ENCODE measurements around the gene ATP4B.
"Not testable (repeated sequence)": the region's sequence is repeated elsewhere in the genome, so short reads cannot be mapped to it uniquely, and the experiment has no call there.

Gene ATP4B

DNA sequence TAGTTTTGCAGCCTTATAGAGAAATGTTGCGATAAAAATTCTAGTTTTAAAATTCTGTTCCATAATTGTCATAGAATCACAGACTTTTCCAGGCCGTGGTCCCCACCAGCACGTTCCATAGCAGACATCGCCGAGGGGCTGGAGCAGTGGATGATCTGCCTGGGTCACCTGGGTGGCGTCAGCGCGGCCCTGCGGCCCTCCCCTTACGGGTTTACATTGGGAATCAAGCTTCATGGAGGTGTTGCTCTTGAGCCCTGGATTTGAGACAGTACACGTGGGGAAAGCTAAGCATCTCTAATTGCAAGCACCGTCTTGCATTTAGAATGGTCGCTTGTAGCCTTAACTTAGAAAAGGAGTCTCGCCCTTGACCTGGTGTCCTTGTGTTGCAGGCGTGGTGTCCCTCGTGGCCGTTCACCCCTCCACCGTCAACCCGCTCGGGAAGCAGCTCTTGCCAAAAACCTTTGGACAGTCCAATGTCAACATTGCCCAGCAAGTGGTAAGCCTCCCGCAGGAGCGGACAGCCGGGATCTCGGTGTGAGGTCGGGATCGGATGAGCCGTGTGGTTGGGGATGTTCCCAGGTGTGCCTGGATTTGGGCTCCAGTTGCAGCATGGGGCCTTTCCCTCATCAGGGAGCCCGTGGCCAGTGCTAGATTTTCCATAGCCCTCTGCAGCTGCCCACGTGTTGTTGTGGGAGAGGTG, 35.1 kb downstream of the ATP4B start:
- DNase-seq (ENCODE audit: low read depth), result no peak
- H3K4me3 ChIP-seq (ENCODE audit: low read depth, low read length), result no peak overlapping the region
- in situ Hi-C loops (cut with HindIII; ENCODE audit: low sequenced_read_pairs), result no loop called here
- TF ChIP-seq, protein P1, sequence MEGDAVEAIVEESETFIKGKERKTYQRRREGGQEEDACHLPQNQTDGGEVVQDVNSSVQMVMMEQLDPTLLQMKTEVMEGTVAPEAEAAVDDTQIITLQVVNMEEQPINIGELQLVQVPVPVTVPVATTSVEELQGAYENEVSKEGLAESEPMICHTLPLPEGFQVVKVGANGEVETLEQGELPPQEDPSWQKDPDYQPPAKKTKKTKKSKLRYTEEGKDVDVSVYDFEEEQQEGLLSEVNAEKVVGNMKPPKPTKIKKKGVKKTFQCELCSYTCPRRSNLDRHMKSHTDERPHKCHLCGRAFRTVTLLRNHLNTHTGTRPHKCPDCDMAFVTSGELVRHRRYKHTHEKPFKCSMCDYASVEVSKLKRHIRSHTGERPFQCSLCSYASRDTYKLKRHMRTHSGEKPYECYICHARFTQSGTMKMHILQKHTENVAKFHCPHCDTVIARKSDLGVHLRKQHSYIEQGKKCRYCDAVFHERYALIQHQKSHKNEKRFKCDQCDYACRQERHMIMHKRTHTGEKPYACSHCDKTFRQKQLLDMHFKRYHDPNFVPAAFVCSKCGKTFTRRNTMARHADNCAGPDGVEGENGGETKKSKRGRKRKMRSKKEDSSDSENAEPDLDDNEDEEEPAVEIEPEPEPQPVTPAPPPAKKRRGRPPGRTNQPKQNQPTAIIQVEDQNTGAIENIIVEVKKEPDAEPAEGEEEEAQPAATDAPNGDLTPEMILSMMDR (IDR thresholded peaks at IDR 0.05; ENCODE audit: low read depth, low read length, missing control alignments), result no peak

DNA sequence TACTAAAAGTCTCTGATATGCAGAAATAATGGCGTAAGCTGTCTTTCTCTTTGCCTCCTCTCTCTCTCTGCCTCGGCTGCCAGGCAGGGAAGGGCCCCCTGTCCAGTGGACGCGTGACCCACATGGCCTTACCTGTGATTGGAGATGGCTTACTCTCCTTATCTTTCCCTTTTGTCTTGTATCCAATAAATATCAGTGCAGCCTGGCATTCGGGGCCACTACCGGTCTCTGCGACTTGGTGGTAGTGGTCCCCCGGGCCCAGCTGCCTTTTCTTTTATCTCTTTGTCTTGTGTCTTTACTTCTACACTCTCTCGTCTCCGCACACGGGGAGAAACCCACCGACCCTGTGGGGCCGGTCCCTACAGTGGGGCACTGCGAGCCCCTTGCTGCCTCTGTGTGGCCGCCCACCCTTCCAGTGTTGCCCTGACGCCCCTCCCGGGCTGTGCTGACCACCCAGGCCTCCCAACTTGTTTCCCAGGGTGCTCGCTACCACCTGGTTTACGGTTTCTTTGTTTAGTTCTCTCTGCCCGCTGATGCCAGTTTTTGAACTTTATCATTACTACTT, 35.9 kb downstream of the ATP4B start:
- DNase-seq (ENCODE audit: low read depth); H3K4me3 ChIP-seq (ENCODE audit: low read depth, low read length); in situ Hi-C loops (cut with HindIII; ENCODE audit: low sequenced_read_pairs): not testable (repeated sequence)

GRCh38 chr13:113621498-113621897, 36.5 kb downstream of the ATP4B start:
- in situ Hi-C loops (cut with HindIII; ENCODE audit: low sequenced_read_pairs), result not testable (repeated sequence)

DNA sequence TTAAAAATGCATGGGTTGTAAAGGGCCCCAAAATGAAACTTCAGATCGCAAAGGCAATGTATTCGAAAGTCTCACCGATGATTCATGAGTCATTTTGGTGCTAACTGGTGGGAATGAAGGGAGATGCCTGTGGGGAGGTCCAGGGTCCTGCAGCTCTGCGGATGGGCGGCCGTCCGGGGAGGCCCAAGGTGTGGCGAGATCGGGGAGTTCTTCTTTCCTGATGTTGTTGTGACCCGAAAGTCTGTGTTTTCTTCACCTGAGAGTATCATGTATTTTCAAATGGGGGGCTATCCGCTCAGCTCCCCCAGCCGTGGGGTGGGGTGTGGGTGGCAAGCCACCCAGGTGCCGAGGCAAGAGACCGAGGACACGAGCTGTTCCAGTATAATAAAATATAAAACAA, 37.0 kb downstream of the ATP4B start:
- DNase-seq (ENCODE audit: low read depth), result no peak
- H3K4me3 ChIP-seq (ENCODE audit: low read depth, low read length), result no peak overlapping the region
- in situ Hi-C loops (cut with HindIII; ENCODE audit: low sequenced_read_pairs), result no loop called here
- TF ChIP-seq, protein P1 (IDR thresholded peaks at IDR 0.05; ENCODE audit: low read depth, low read length, missing control alignments), result no peak

More at GRCh38 chr13:113621498-113621897, 36.5 kb downstream of the ATP4B start:
- not testable (repeated sequence) for DNase-seq (ENCODE audit: low read depth); H3K4me3 ChIP-seq (ENCODE audit: low read depth, low read length)
- TF ChIP-seq, protein P1 (IDR thresholded peaks at IDR 0.05; ENCODE audit: low read depth, low read length, missing control alignments), result peak; percentile 31

GRCh38 chr13:113620036-113620796, 37.8 kb downstream of the ATP4B start:
- TF ChIP-seq, protein P1 (IDR thresholded peaks at IDR 0.05; ENCODE audit: low read depth, low read length, missing control alignments), result no peak
- no peak for DNase-seq (ENCODE audit: low read depth)
- in situ Hi-C loops (cut with HindIII; ENCODE audit: low sequenced_read_pairs), result no loop called here
- H3K4me3 ChIP-seq (ENCODE audit: low read depth, low read length), result no peak overlapping the region

DNA sequence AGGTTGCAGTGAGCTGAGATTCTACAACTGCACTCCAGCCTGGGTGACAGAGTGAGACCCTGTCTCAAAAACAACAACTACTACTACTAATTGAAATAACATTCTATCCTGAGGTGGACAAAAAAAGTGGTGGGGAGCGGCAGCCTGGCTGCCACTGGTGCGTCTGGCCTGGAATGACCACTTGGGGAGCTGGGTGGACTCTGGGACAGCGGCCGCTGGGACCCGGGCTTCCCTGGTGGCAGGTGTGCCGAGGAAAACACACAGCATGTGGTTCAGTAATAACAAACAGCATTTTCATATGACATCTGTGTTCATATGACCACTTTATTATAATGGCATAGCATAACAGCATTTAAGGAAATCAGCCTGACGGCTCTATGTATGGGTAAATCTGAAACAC, 39.5 kb downstream of the ATP4B start:
- no peak for DNase-seq (ENCODE audit: low read depth)
- in situ Hi-C loops (cut with HindIII; ENCODE audit: low sequenced_read_pairs), result no loop called here
- H3K4me3 ChIP-seq (ENCODE audit: low read depth, low read length), result no peak overlapping the region
- TF ChIP-seq, protein P1 (IDR thresholded peaks at IDR 0.05; ENCODE audit: low read depth, low read length, missing control alignments), result no peak

DNA sequence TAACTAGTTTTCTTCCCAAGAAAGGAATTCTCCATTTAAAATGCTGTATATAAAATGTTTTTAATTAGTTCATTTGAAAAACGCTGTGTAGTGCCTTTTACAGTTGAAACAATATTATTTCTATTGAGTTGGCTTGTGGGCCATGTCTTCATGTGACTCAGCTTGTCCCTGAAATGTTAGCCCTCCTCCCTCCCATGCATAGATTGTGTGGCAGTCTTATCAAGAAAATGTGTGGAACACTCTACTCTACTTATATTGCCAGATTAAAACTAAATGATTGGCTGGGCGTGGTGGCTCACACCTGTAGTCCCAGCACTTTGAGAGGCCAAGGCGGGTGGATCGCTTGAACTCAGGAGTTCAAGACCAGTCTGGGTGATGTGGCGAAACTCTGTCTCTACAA, 40.0 kb downstream of the ATP4B start:
- DNase-seq (ENCODE audit: low read depth), result no peak

More for the DNA sequence above, 40.0 kb downstream of the ATP4B start:
- in situ Hi-C loops (cut with HindIII; ENCODE audit: low sequenced_read_pairs), result no loop called here
- TF ChIP-seq, protein P1 (IDR thresholded peaks at IDR 0.05; ENCODE audit: low read depth, low read length, missing control alignments), result no peak
- no peak overlapping the region for H3K4me3 ChIP-seq (ENCODE audit: low read depth, low read length)

Data from astrocyte of the cerebellum (primary cell).